HTERT RPE-1 (cell line): ENCODE data around the gene KRTAP17-1.
"Not testable (repeated sequence)": the region's sequence is repeated elsewhere in the genome, so short reads cannot be mapped to it uniquely, and the experiment has no call there.

ENCODE experiments used
- in situ Hi-C: fragments of 300-500 bp; cut with MboI; formaldehyde crosslinking; loops from 4 replicates; pipeline ENCODE4 v1.14.3; 2020; ENCODE audit warnings: low sequenced_read_pairs

Gene KRTAP17-1, protein sequence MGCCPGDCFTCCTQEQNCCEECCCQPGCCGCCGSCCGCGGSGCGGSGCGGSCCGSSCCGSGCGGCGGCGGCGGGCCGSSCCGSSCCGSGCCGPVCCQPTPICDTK

DNA sequence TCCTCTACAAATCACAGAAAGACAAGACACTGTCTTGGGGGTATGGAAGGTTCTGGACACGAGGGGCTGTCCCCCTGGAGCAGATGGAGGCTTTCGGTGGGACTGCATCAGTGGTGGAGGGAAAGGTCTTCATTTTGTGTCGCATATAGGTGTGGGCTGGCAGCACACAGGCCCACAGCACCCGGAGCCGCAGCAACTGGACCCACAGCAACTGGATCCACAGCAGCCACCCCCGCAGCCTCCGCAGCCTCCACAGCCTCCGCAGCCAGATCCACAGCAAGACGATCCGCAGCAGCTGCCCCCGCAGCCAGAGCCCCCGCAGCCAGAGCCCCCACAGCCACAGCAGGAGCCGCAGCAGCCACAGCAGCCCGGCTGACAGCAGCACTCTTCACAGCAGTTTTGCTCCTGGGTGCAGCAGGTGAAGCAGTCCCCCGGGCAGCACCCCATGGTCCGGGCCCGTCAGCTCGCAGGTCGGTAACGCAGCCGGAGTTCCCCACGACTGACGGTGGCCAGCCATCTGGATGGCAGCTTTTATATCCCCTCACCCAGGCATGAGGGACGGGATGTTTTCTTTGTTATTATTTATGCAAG lies at the start of gene KRTAP17-1:
Gene KRTAP17-1 (minus strand): TSS at position 507 of the 591 bp plus-strand sequence. CDS start 60 bp downstream, at position 447.
- in situ Hi-C loops = no loop called here

DNA sequence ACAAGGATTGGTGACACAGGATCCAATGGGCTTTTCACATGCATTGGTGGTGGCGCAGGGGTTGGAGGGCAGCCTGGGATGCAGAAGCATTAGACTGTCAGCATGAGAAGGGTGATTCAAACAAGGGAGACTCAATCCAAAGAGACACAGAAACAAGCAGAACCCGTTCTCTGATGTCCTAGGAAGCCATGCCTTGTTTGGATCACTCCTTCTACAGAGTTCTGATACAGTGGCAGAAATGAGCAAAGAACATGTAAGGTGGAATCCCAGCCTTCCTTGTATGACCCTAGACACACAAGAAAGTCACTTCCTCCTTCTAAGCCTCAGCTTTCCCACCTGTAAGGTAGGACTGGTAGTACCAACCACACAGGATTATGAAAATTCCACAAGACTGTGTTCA lies 48.4 kb upstream of the KRTAP17-1 start:
- in situ Hi-C loops = no loop called here

DNA sequence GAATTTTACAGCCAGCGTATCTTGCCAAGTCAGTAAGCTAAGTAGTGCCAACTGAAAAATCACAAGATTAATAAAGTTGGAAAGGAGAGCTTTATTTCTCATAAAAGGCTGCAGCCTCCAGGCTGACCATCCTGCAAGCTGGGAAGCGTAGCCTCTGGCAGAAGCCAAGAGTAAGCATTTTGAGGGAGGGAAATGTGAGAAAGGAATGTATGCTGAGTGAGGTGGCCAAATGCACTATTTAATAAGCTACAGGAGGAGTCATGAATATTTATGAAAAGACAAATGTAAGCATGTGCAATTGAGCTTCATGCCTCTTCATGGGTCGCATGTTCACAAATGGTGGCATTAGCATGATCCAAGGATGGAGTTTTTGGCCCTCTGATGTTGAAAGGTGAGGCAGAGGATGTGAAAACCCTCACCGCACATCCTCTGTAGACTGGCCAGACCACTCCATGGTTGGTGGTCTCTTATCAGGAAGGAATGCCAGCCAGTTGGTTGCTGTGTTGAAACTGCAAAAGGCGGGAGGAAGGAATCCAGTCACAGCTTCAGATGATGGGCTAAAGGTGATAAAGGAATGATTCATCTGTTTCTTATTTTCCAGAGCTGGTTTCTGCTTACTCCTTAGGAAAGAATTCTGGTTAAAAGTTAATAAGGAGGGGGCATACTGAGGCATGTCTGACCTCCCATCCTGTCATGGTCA lies 44.9 kb upstream of the KRTAP17-1 start:
- in situ Hi-C loops = no loop called here

DNA sequence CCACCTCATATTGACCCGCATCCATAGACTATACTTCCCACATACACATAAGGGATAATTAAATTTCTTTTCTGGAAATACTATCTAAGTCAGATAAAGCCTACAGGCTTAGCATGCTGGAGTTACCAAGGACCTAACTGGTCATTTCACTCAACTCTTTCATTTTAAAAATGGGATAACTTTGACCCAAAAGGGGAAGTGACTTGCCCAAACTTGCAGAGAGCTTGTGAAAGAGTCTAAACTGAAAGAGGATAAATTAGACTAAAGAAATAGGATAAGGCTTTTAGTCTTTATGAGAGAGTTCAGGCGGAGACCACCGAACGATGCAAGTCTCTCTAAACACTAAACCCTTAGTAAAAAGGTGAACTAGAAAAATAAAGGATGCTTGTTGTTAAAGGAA lies 39.0 kb upstream of the KRTAP17-1 start:
- in situ Hi-C loops = no loop called here

DNA sequence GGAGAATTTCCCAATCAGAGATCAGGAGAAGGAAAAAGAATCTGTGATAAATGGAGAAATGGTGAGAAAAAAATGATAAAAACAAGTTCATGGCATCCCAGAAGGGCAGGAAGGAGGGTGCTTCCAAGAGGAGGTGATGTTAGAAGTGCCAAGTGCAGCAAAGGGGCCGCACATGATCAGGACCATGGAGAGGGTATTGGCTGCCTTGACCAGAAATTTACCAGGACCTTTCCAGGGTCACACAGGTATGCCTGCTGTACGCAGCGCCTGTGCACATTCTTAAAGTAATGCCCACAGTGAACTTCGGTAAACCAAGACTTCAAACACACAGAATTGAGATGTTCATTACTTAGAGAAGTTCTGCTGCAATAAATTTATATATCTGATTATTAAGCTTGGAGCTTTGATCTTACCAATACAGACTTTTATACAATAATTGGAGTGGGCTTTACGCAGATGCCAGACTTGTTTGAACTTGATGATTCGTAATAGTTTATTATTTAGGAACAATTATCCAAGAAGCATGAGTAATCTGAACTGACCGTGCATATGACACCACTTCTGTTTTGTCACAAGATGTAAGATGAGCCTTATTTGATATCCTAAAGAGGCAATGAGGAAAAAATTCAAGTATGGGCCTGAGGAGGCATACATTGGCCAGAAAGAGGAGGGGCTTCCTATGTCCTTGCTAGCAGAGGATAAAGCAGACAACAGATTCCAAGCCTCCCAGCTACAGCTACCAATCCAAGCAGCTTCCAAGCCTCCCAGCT lies 37.3 kb upstream of the KRTAP17-1 start:
- in situ Hi-C loops = no loop called here

DNA sequence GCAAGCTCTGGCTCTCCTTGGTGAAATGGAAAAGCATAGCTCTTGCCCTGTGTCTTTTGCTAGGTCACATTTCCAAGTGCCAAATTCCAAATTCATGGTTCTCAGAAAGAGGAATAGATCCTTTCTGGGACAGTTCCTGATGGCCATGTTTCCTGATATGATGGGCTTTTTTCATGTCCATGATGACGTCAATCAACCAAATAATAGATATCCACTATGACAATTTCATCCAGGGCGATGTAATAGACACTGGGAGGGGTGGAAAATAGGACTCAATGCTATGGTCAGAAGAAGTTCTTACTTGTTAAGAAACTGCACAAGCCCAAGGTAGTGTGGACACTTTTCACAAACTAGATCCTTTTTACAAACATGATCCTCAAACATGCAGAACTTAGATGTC lies 35.7 kb upstream of the KRTAP17-1 start:
- in situ Hi-C loops = no loop called here

DNA sequence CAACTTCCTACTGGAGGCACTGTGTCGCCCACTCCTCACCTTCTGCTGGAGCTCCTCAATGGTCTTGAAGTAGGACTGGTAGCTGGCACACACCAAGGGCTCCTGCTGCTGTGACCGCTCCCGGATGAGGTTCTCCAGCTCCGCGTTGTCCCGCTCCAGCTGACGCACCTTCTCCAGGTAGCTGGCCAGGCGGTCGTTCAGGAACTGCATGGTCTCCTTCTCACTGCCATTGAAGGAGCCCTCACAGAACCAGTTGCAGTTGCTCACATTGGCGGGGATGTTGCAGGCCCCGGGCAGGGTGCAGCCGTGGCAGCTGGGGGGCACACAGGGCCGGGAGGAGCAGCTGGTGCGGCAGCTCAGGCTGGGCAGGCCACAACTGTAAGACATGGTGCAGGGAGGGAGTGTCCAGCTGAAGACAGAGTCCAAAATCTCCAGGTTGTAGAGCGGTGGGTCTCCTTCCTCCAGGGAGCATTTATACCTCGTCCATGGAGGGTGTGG lies 34.9 kb upstream of the KRTAP17-1 start, which contains the start of gene KRT33A:
Gene KRT33A (minus strand): TSS at position 448 of the 498 bp plus-strand sequence. CDS start 61 bp downstream, at position 387.
- in situ Hi-C loops = not testable (repeated sequence)

DNA sequence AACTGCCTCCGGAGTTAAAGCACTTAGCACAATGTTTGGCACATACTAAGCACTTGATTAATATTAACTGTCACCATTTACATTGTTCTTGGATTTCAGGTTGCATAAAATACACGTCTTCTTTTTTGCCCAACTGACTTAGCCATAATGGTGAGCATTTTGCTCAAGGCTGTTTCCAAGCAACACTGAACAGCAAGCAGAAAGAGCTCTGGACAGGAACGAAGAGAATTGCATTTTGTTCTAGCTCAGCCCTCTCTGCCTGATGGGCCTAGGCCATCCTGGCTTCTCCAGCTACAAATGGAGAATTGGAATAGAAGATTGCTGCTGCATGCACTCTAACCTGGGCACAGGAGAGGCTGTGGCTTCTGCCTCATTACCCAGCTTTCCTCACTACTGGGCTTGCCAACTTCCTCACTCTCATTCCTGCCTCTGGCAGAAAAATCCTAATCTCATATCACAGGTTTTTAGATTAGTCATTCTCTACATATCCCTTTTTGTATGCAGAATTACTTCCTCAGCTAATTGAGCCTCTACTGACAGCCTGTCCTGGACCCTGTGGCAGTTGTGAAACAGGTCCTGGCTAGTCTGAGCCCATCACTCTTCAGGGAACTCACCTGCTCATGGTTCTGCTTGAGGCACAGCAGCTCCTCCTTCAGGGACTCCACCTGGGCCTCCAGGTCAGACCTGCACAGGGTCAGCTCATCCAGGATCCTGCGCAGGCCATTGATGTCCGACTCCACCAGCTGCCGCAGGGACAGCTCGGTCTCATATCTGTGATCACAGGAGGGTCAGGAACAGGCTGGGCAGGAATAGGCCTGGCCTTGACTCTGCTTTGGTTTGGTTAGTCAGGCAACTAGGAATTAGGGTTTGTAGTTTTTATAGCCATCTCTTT lies 32.6 kb upstream of the KRTAP17-1 start:
- in situ Hi-C loops = no loop called here

DNA sequence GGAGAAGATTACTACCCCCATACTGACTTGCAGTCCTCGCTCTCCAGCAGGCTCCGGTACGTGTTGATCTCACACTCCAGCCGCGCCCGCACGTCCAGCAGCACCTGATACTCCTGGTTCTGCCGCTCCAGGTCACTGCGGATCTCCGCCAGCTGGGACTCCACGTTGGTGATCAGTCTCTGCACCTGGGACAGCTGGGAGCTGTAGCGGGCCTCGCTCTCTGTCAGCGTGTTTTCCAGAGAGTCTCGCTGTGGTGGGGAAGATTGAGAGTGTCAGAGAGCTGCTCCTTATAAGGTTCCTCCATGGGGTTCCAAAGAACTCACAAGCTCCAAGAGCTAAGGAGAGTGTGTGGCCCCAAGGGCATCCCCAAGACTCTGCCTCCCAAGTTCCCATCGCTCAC lies 30.9 kb upstream of the KRTAP17-1 start:
- in situ Hi-C loops = not testable (repeated sequence)

DNA sequence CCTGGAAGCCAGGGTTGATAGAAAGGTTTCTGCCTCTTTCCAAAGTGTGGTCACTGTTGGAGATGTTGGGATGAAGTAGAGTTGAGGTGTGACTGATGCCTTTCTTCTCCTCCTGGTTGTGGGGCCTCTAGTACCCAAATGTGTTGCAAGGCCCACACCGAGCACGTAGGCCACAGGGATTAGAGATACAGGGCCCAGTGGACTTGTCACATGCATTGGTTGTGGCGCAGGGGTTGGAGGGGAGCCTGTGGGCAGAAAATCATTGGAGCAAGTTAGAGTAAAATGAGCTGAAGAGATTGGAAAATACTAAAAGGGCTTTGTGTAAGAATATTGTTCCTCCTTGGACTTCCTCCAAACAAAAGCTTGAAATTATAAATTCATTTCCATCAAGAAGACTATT lies 30.5 kb upstream of the KRTAP17-1 start:
- in situ Hi-C loops = no loop called here

DNA sequence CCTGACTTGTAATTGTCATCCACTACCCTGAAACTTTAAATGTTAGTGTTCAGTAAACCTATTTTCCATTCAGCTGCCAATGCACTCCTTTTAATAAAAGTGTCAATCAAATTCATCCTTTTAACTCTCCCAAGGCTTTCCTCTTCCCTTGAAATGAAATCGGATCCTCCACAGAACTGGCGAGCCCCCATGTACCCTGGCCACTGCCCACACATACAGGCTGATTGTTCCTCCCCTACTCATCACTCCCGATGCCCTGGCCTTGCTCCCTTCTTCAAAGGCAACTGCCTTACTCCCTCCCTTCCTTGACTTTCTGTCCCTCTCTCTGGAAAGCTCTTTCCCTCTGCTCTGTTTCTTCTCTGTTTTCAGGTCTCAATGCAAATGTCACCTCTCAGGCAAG lies 27.5 kb upstream of the KRTAP17-1 start:
- in situ Hi-C loops = no loop called here

DNA sequence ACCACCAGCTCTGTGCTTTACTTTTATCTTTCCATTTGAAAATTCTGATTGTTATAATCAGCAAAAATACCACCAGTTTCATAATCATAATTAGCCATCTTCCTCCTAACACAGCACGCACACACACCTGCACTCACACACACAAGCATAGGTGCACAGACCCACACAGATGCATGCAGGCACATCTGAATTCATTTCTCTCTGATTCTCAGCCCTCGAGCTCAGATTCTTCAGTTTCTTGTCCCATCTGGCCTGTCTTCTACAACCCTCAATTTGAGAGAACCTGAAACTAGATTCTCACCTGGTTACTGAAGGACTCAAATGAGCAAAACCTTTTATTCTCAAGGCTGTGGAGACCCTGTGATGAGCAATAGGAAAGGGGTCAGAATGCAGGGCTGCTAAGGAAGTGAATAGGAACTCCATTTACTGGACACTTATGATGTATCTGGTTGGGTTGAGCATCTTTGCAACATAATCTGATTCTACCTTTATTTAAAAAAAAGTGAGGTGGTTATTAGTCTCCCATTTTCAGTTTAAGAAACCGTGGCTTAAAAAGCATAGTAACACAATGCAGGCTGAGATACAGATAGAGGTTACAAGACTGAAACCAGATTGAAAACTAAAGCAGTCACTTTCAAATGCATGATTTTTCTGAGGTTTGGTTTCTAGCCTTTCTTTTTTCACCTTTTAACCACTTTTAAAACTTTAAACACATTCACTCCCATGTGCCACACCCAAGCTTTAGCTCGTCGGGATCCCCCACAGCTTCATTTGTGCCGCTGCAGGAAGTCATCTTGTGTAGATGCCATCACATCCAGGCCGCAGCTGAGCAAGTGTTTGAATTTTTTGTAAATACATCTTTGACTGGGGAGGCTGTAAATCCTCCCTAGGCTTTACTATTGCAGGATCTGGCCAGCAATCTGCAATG lies 25.7 kb upstream of the KRTAP17-1 start:
- in situ Hi-C loops = no loop called here

DNA sequence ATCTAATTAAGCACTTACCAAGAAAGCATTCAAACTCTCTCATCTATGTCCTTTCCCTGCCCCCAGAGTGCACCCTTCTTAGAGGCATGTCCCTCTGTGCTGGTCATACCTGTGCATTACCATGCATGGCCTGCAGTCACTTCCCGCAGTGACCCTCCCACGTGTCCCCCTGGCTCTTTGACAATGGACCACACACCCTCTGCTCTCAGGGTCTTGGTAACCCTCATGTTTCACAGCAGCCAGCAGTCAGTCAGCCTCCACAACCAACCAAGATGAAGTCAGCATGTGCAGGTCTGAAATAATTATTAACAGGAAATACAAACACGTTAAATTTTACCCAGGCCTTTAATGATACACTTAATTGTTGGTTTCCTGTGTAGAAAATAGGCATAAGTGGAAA lies 25.0 kb upstream of the KRTAP17-1 start:
- in situ Hi-C loops = no loop called here

DNA sequence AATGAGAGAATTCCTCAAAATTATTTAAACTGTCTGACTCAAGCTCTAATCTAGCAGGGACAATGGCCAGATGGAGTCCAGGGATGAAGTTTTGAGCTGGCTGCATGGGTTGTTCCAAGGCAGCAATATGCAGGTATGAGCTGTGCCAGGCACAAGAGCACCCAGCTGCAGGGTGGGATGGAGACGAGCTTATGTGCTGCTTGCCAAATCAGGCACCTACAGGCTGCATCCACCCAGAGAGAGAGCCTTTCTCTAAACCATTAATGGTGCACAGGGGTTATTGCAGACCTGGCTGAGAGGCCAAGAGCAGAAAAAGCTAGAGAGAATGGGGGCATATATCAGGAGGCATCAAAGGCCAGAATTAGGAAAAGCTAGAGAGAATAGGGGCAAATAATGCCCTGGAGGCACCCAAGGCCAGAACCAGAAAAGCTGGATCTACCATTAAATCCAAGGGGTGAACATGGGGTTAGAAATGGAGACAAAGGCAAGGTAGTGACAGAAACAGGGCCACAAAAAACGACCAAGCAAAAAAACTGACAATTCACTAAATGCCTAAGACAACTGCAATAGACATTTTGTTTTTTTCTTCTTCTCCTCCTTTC lies 24.2 kb upstream of the KRTAP17-1 start:
- in situ Hi-C loops = no loop called here

DNA sequence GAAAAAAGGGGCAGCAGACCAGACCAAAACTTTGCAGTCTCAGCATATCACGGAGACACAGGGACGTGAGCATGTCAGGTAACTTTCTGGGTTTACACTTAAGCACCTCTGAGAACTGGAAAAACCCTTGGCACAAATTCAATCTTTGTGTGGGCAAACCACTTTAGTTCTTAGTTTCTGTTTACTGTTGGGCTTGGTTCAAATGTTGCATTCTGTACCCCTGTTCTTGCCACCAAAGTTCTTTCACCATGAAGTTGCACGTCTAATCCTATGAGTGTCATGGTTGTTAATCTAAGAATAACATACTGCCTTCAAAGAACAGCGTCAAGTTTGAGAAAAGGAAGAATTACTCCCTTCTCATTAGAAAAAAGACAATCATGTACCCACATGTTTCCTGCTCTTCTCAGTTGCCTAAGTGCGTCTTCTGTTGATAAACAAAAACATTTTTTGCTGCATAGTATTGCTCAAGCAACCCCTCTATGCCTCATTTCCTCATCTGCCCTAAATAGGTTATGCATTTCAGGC lies 23.5 kb upstream of the KRTAP17-1 start:
- in situ Hi-C loops = no loop called here

DNA sequence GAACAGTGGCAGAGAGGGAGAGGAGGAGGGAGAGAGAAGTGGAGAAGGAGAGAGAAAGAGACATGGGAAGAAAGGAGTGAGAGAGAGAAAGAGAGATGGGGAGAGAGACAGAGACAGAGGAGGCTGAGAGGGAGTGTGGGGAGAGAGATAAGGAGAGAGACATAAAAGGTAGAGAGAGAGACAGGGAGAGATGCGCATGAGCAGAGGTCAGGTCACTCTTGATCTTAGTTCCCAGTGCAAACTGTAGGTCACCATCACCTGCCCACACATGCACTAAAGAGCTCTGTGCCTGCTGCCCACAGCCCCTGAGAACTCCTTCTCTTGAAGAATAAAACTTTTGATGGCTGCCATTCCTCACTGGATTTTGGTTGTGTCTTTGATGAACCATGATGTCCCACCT lies 20.2 kb upstream of the KRTAP17-1 start:
- in situ Hi-C loops = no loop called here

DNA sequence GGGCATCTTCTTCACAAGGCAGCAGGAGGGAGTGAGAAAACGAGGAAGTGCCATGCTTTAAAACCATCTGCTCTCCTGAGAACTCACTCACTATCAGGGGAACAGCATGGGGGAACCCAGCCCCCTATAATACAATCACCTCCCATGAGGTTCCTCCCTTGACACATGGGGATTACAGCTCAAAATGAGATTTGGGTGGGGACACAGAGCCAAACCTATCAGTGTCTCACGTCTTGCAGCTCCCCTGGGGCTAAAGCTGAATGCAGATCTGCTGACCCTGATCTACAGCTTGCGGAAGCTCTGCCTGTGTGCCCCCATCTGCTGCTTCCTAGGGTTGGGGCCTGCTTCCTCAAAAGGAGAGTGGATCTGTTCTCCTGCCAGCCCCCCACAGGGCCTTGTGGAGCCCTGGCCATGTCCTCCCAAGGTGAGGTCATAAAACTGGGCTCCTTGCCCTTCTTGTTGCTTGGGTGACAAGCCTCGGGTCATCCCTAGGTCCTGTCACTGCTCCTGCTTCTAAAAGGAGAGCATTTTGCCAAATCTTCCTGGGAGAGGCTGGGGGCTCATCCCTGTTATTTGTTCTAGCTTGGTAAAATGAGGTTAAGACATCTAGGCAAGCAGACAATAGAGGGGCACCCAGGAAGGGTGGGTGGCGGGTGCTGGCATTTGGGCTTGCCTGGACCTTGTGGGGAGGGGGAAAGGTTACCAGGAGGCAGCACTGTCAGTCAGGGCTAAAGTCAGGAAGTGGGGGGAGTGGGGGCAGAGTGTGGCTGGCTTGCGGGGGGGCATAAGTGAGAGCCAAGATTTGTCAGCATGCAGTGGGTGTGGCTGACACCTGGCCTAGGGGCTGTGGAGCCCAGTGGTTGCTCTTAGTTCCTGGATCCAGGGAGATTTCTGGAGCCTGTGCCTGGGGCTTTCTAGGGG lies 19.1 kb upstream of the KRTAP17-1 start:
- in situ Hi-C loops = no loop called here

DNA sequence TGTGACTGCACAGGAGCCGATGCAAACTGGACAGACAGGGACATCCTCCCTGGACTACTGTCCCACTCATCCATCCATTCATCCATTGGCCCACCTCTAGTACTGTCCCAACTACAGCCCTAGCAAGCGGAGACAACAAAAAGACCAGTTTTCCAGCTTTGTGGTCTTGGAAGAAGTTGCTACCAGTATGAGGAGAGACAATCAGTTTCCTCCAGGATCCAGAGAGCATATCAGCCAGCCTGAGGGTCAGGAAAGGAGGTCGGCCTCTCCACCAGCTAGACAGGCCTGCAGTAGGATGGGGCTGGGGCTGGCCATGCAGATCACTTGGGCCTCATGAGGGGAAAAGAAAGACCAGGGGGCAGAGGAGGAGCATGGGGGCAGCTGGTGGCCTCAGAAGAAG lies 18.3 kb upstream of the KRTAP17-1 start:
- in situ Hi-C loops = no loop called here
